ENCODE measurements around the gene MLXIP. TPM values are rescaled to one million over a fixed set of nuclear protein-coding genes. Genes with fewer than 3 reads are reported as not detected.

The MLXIP gene
- polyA plus RNA-seq, 6 donors from 2014 or later, result 8.5 to 30.4 (median 11.0) TPM

DNA sequence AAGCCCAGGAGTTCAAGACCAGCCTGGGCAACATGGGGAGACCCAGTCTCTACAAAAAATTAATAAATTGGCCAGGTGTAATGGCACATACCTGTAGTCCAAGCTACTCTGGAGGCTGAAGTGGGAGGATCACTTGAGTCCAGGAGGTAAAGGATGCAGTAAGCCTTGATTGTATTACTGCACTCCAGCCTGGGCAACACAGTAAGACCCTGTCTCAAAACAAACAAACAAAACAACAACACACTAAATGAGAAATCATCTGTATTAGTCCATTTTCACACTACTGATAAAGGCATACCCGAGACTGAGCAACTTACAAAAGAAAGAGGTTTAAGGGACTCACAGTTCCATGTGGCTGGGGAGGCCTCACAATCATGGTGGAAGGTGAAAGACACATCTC is 4.7 kb upstream of the MLXIP start:
- H3K36me3 Mint-ChIP-seq, result no peaks in the 10 kb centered on the region

DNA sequence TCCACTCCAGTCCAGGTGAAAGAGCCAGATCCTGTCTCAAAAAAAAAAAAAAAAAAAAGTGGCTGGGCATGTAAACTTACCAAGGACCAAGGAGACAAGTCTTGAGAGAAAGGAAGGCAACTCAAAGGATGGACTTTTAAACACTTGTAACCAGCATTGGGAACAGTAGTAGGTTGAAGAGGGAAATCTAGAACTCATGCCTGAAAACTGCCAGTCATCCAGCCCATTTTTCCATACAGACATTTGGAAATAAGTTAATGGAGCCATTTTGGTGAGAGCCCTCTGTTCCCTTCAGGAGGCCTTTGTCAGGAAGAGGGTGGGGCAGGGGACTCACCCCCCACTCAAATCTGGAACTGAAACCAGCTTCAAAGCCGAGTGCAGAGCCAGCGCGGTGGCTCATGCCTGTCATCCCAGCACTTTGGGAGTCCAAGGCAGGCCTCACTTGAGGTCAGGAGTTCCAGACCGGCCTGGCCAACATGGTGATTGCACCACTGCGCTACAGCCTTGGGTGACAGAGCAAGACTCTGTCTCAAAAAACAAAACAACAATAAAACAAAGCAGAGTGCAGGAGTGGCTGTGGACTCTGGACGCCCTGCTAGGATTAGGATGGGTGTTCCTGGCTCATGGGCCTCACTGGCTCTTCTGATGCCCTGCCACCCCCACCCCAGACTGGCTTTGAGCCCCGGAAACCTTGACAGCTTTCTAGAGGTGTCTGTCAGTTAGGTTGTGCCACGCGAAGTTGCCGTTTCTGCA is 1.6 kb upstream of the MLXIP start:
- DNase-seq (peak; percentile 59), ATAC-seq (ENCODE audit: low read depth in 2 of 2) (peak in 1 of 2 donors; percentile 17)
- Mint-ChIP-seq H3K27ac (peak overlapping the region in 4 of 6 donors; percentile 19 to 89 (median 64)), H3K4me3 (peak overlapping the region; percentile 72 to 92 (median 86)), H3K4me1 (peaks cover 24 to 53% (median 51%) of the 10 kb centered on the region in 3 donors), H3K9me3 (no peaks in the 10 kb centered on the region), H3K27me3 (no peaks in the 10 kb centered on the region), H3K36me3 (no peaks in the 10 kb centered on the region)

More for the DNA sequence above, 4.7 kb upstream of the MLXIP start:
- peak overlapping the region in 2 of 8 donors; percentile 58 to 74 for H3K4me3 Mint-ChIP-seq
- peaks cover 7 to 36% (median 22%) of the 10 kb centered on the region in 3 donors for H3K4me1 Mint-ChIP-seq
- ATAC-seq (ENCODE audit: low read depth in 2 of 2), result no peak
- peak overlapping the region in 2 of 6 donors; percentile 39 to 65 for H3K27ac Mint-ChIP-seq
- no peak for DNase-seq
- H3K27me3 Mint-ChIP-seq, result no peaks in the 10 kb centered on the region
- no peaks in the 10 kb centered on the region for H3K9me3 Mint-ChIP-seq

DNA sequence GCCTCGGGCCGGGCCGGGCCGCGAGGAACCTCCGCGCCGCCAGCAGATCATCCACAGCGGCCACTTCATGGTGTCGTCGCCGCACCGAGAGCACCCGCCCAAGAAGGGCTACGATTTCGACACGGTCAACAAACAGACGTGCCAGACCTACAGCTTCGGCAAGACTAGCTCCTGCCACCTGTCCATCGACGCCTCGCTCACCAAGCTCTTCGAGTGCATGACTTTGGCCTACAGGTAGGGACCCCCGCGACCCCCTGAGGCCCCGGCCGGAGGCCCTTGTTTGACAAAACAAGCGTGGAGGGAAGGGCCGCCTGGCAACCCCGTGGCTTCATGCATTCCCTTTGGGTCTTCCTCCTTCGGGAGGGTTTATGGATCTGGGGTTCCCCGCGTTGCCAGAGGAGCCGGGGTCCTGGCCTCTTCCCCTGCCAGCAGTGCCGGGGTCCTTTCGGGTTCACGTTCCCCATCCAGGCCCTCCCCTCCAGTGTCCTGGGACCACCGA is 526 bp downstream of the MLXIP start:
- ATAC-seq (ENCODE audit: low read depth in 2 of 2), result peak in 1 of 2 donors; percentile 10
- H3K9me3 Mint-ChIP-seq, result no peaks in the 10 kb centered on the region
- H3K36me3 Mint-ChIP-seq, result no peaks in the 10 kb centered on the region

DNA sequence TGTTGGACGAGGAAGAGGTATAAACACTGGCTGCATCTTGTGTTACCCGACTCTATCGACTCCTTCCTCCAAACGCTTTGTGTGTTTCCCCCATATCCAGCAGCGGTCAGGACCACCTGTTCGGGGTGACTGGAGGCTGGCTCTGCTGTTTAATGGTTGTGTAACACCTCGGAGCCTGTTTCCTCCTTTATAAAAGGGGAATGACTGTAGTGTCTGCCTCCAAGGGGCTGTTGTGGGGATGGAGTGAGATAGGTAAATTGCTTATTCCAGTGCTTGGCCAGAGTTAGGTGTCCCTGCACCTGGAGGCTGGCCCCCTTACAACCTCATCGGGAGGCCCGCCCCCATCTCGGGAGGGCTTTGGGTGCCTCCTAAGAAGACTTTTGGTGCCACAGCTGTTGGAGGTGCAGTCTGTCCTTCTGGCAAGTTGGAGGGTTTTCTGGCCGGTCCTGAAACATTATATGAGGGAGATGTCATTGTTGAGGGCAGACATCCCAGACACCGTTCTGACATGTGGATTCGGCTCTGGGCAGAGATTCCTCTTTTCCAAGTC is 1.1 kb downstream of the MLXIP start:
- Mint-ChIP-seq H3K4me1 (peaks cover 45 to 73% (median 68%) of the 10 kb centered on the region in 3 donors), H3K36me3 (no peaks in the 10 kb centered on the region), H3K27ac (peak overlapping the region; percentile 87 to 95 (median 91)), H3K27me3 (no peaks in the 10 kb centered on the region), H3K9me3 (no peaks in the 10 kb centered on the region), H3K4me3 (peak overlapping the region; percentile 86 to 96 (median 94))
- ATAC-seq (ENCODE audit: low read depth in 2 of 2), result no peak
- DNase-seq, result no peak

More for the DNA sequence above, 526 bp downstream of the MLXIP start:
- Mint-ChIP-seq H3K4me3 (peak overlapping the region; percentile 86 to 96 (median 94)), H3K27me3 (no peaks in the 10 kb centered on the region), H3K27ac (peak overlapping the region; percentile 87 to 95 (median 91)), H3K4me1 (peaks cover 42 to 72% (median 65%) of the 10 kb centered on the region in 3 donors)
- no peak for DNase-seq

DNA sequence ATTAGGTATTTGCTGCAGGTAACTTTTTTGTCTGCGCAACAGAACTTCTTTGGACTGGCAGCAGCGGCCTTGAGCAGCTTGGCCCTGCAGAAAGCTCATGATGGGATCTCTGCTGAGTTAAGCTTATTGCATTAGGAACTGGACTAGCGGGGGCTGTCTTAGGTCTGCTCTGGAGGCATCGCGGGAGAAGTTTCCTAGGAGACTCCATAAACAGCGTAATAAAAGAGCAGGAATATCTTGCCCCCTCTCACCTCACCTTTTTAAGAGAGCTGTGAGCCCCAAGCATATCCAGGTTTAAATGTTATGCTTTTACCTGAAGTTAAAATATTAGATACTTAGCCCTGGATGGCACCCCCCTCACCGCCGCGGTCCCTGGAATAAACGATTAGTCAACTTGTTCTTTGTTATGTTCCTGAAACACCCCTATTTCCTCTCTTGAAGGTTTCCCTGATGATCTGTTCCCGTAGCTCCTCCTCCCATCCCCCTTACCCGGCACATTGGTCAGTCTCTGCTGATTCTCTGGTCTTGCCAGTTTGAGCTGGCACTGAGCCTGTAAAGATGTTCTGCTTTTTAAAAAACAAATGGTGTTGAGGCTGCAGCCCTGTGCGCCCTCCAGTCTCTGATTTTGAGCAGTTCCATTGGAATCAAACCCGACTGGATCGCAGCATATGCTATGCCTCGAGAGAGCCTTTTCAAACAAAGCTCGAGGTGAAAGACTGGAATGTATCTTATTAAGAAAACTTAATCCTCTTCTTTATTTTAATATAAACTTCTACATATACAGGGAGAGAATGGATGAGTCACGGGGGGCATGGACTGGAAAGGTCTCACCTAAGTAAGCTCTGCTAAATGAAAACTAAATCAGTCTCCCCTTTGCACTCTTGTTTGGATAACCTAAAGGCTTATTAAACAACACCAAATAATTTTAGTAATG is 1.9 kb downstream of the MLXIP start:
- Mint-ChIP-seq H3K4me3 (peak overlapping the region; percentile 86 to 96 (median 94)), H3K4me1 (peaks cover 45 to 76% (median 69%) of the 10 kb centered on the region in 3 donors)
- DNase-seq, result no peak

DNA sequence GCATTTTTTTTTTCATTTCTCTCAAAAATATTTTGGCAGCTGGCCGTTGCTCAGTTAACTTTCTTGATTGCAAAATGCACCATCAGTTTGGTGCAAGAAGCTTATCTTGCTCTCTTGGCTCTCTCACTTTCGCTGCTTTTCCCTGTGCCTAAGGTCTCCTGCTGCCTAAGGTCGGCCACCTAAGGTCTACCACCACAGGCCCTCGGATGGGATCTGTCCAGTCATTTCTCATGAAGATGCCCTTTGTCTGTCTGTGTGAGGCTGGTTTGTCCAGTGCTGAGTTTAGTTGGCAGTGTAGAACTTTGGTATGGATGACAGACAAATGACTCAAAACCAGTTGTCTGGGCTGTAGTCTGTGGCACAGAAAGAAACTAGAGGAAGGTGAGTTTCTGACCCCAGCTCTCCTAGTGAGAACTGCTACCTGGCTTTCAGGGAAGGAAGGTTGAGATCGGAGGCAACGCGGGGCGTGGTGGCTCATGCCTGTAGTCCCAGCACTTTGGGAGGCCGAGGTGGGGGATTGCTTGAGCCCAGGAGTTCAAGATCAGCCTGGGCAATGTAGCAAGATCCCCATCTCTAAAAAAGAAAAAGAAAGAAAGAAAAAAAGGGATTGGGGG is 2.6 kb downstream of the MLXIP start:
- DNase-seq, result no peak
- H3K9me3 Mint-ChIP-seq, result no peaks in the 10 kb centered on the region
- no peaks in the 10 kb centered on the region for H3K27me3 Mint-ChIP-seq
- peak overlapping the region; percentile 86 to 96 (median 94) for H3K4me3 Mint-ChIP-seq
- H3K36me3 Mint-ChIP-seq, result peaks cover 0 to 8% of the 10 kb centered on the region in 2 donors
- H3K27ac Mint-ChIP-seq, result peak overlapping the region in 5 of 6 donors; percentile 34 to 94 (median 91)
- ATAC-seq (ENCODE audit: low read depth in 2 of 2), result no peak
- peaks cover 53 to 79% (median 75%) of the 10 kb centered on the region in 3 donors for H3K4me1 Mint-ChIP-seq

More for the DNA sequence above, 1.9 kb downstream of the MLXIP start:
- peaks cover 0 to 3% of the 10 kb centered on the region in 2 donors for H3K36me3 Mint-ChIP-seq
- ATAC-seq (ENCODE audit: low read depth in 2 of 2), result no peak
- H3K9me3 Mint-ChIP-seq, result no peaks in the 10 kb centered on the region
- H3K27me3 Mint-ChIP-seq, result no peaks in the 10 kb centered on the region
- peak overlapping the region in 5 of 6 donors; percentile 69 to 95 (median 91) for H3K27ac Mint-ChIP-seq

DNA sequence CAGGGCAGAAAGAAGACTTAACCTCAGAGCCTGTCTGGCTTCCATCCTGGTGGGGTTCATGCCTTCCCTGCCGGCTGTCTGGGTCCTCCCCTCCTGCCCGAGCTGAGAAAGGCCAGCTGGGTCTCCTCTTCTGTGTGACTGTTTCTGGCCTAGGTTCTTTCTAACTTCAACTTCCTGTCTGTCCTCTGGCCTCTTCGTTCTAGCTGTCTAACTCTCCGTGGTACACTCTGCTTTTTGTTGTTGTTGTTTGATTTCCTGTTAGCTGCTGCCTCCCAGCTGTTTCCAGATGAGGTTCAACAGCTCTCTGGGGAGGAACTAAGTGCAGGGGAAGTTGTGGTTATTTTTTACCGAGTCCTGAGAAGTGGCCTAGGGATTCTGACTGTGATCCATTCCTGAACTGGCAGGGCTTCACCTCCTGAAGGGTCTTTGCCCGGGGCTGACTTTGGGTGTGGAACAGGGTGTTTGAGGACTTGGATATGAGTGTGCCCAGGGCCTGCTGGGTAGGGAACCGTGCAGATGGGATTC is 3.2 kb downstream of the MLXIP start:
- peaks cover 0 to 8% of the 10 kb centered on the region in 2 donors for H3K36me3 Mint-ChIP-seq
- H3K27me3 Mint-ChIP-seq, result no peaks in the 10 kb centered on the region
- ATAC-seq (ENCODE audit: low read depth in 2 of 2), result peak; percentile 38 to 47
- peaks cover 56 to 78% (median 75%) of the 10 kb centered on the region in 3 donors for H3K4me1 Mint-ChIP-seq
- DNase-seq, result peak; percentile 63
- H3K9me3 Mint-ChIP-seq, result no peaks in the 10 kb centered on the region
- peak overlapping the region; percentile 0 to 94 (median 90) for H3K27ac Mint-ChIP-seq
- H3K4me3 Mint-ChIP-seq, result peak overlapping the region; percentile 86 to 95 (median 92)

DNA sequence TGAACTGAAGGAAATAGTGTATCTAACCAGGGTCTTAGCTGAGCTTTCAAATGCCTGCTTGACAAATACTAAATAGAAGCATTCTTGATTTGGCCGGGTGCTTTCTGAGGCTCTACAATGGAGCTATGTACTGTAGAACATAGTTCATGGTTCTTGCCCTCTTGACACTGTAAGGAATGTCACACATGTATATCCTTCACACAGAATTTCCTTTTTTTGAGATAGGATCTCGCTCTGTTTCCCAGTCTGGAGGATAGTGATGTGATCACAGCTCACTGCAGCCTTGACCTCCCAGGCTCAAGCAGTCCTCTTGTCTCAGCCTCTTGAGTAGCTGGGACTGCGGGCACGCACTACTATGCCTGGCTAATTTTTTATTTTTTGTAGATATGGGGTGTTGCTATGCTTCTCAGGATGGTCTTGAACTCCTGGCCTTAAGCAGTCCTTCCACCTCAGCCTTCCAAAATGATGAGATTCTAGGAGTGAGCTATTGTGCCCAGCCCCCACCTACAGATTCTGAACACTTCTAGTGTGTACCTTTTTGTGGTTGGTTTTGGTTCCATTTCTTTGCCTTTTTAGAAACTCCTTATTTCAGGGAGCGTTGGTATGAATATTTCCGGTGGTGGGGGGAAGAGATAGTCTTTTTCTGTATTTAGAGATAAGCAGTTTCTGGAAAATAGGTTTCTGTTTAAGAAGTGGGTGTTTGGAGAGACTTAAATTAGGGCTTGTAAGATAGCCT is 4.2 kb downstream of the MLXIP start:
- Mint-ChIP-seq H3K27me3 (no peaks in the 10 kb centered on the region), H3K36me3 (peaks cover 0 to 8% of the 10 kb centered on the region in 2 donors), H3K4me1 (peaks cover 67 to 79% (median 78%) of the 10 kb centered on the region in 3 donors), H3K4me3 (peak overlapping the region; percentile 54 to 95 (median 92)), H3K27ac (peak overlapping the region; percentile 14 to 95 (median 90)), H3K9me3 (no peaks in the 10 kb centered on the region)
- DNase-seq (no peak), ATAC-seq (ENCODE audit: low read depth in 2 of 2) (no peak)

DNA sequence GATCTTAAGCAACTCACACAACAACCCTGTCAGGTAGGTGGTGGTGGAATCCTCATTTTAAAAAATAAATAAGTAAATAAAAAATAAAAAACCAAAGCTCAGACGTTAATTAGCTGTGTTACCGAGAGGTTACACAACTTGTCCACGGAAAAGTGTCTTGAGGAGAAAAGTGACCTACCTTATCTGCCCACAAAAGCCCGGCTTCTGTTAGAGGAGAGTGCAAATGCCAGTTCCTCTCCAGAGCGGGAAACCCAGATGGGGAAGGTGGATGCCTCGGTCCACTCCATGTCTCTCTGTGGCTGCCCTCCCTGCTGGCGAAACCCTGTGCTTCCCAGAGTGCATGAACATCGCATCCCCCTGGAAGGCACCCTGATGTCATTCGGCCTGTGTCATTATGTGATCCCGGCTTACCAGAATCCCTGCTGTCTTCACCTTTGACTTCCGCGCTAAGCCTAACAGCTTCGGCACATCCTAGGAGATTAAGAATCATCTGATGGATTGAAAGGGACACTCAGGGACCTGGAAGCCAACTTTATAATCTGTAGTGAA is 6.4 kb downstream of the MLXIP start:
- Mint-ChIP-seq H3K36me3 (peaks cover 0 to 8% of the 10 kb centered on the region in 2 donors), H3K27me3 (no peaks in the 10 kb centered on the region), H3K27ac (peak overlapping the region in 2 of 6 donors; percentile 52 to 76)

DNA sequence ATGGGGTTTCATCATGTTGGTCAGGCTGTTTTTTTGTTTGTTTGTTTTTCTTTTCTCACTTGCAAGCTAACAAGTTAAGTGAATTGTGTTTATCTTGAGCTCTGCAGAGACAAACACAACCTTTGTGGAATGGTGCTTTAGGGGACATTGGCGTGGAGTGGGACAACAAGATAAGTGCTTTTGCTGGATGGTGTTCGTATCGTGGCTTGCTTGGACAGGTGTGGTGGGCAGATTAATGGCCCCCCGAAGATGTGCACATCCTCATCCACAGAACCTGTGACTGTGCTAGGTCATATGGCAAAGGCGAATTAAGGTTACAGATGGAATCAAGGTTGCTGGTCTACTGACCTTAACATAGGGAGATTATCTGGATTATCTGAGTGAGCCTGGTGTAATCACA is 7.0 kb downstream of the MLXIP start:
- no peak for ATAC-seq (ENCODE audit: low read depth in 2 of 2)
- Mint-ChIP-seq H3K36me3 (peaks cover 0 to 8% of the 10 kb centered on the region in 2 donors), H3K9me3 (no peaks in the 10 kb centered on the region), H3K27me3 (no peaks in the 10 kb centered on the region), H3K27ac (peak overlapping the region in 3 of 6 donors; percentile 6 to 76 (median 72)), H3K4me3 (peak overlapping the region in 4 of 8 donors; percentile 12 to 51 (median 35)), H3K4me1 (peaks cover 60 to 85% (median 71%) of the 10 kb centered on the region in 3 donors)
- DNase-seq, result no peak

More for the DNA sequence above, 6.4 kb downstream of the MLXIP start:
- no peak for ATAC-seq (ENCODE audit: low read depth in 2 of 2)
- no peaks in the 10 kb centered on the region for H3K9me3 Mint-ChIP-seq
- H3K4me3 Mint-ChIP-seq, result no peak overlapping the region
- no peak for DNase-seq
- H3K4me1 Mint-ChIP-seq, result peaks cover 66 to 89% (median 75%) of the 10 kb centered on the region in 3 donors

DNA sequence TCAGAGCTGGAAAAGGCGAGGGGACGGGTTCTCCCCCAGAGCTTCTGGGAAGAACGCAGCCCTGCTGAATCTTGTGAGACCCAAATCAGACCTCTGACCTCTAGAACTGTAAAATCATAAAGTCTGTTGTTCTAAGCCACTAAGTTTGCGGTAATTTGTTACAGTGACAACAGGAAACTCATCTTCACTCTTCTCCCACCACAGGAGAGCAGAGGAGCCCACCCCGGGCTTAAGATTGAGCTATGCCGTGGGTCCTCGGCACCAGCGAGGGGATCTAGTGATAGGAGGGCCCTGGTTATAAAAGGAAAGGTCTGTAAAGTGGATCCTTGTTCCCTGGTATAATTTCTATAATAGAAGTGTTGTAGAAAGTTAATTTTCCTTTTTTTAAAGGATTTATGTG is 7.6 kb downstream of the MLXIP start:
- H3K4me3 Mint-ChIP-seq, result peak overlapping the region in 3 of 8 donors; percentile 29 to 65 (median 32)
- H3K4me1 Mint-ChIP-seq, result peaks cover 61 to 82% (median 68%) of the 10 kb centered on the region in 3 donors
- no peaks in the 10 kb centered on the region for H3K9me3 Mint-ChIP-seq
- ATAC-seq (ENCODE audit: low read depth in 2 of 2), result no peak
- peaks cover 0 to 8% of the 10 kb centered on the region in 2 donors for H3K36me3 Mint-ChIP-seq
- no peak for DNase-seq
- no peaks in the 10 kb centered on the region for H3K27me3 Mint-ChIP-seq
- peak overlapping the region in 2 of 6 donors; percentile 72 to 76 for H3K27ac Mint-ChIP-seq

Measured in naive B cell (primary cell).